ENCODE results near the gene CHST11. TPM values are rescaled to one million over a fixed set of nuclear protein-coding genes. Genes with fewer than 3 reads are reported as not detected.

The CHST11 gene
- total RNA-seq, 2 experiments from 2014 or later, result 39.3 to 45.3 TPM

GRCh38 chr12:104643093-104643818, 186.5 kb downstream of the CHST11 start:
- Mint-ChIP-seq H3K9me3 (peaks cover 7% of the 10 kb centered on the region), H3K27ac (no peak overlapping the region), H3K4me1 (ENCODE audit: low read depth) (peaks cover 20% of the 10 kb centered on the region), H3K36me3 (ENCODE audit: low read depth) (peaks cover 16% of the 10 kb centered on the region), H3K4me3 (no peak overlapping the region), H3K27me3 (ENCODE audit: low read depth) (no peaks in the 10 kb centered on the region)
- CTCF ChIA-PET, result interaction anchor here (1.0 kb wide), 1 partner anchor 407 kb away, joined by 3 read pairs; no protein-coding TSS in a partner anchor
- DNase-seq, result no peak
- intact Hi-C loops (cut with micrococcal nuclease), result loop anchor here (2.0 kb wide), 1 partner anchor 38 kb away; no protein-coding TSS in a partner anchor

DNA sequence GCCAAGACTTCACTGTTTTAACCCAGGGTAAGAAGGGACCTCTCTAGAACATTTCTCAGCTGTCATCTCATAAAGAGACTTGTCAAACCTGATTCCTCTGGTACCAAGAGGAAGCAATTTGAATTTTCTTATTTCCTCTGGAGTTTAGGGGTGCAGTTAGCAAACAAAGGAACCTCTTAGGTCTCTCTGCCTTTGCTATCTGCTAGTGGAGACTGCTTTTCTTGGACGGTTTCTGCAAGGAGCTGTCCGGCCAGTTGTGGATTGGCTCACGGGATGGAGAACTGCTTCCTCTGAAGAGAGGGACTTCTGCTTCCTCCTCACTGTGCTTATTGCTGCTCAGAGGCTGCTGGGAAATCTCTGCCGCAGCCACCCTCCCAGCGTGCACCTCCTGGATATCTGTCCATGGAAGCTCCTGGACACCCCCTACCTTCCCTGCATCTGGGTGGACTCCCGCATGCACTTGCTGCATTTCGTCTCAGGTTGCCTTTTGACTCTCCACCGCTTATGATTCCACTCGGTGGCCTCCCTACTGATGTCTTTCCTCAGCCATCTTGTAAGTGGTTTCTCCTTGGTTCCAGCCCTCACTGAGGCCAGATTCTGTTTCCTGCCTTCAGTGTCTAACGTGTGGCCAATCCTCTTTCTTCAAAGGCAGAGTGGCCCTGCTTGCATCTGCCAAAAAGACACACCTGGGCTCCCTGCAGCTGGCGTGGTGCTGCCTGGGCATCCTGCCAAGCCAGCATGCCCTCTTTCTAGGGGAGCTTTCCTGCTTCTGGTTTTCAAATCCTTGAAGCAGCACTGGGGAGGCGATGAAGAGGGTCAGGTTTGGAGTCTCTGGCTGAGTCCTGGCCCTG, 187.3 kb downstream of the CHST11 start:
- H3K4me3 Mint-ChIP-seq, result peak overlapping the region; percentile 41
- no peaks in the 10 kb centered on the region for H3K27me3 Mint-ChIP-seq (ENCODE audit: low read depth)
- peak; percentile 34 for DNase-seq
- CTCF ChIA-PET, result interaction anchor here (1.0 to 1.4 kb wide), 2 partner anchors 262 to 406 kb away, joined by 3 to 4 read pairs; no protein-coding TSS in a partner anchor
- intact Hi-C loops (cut with micrococcal nuclease), result loop anchor here (2.0 kb wide), 1 partner anchor 39 kb away; no protein-coding TSS in a partner anchor
- no peak overlapping the region for H3K27ac Mint-ChIP-seq
- peaks cover 16% of the 10 kb centered on the region for H3K36me3 Mint-ChIP-seq (ENCODE audit: low read depth)
- H3K4me1 Mint-ChIP-seq (ENCODE audit: low read depth), result peaks cover 24% of the 10 kb centered on the region
- H3K9me3 Mint-ChIP-seq, result peaks cover 7% of the 10 kb centered on the region

- Mint-ChIP-seq H3K9me3 (no peaks in the 10 kb centered on the region), H3K4me3 (no peak overlapping the region), H3K27ac (no peak overlapping the region), H3K27me3 (ENCODE audit: low read depth) (no peaks in the 10 kb centered on the region), H3K4me1 (ENCODE audit: low read depth) (peaks cover 22% of the 10 kb centered on the region), H3K36me3 (ENCODE audit: low read depth) (peaks cover 3% of the 10 kb centered on the region)
- CTCF ChIA-PET, result interaction anchor here (1.3 to 1.4 kb wide), 2 partner anchors 189 to 267 kb away, joined by 3 to 5 read pairs; no protein-coding TSS in a partner anchor
- intact Hi-C loops (cut with micrococcal nuclease), result no loop called here
- DNase-seq, result no peak
Observed at GRCh38 chr12:104648756-104649155, 192.0 kb downstream of the CHST11 start.

DNA sequence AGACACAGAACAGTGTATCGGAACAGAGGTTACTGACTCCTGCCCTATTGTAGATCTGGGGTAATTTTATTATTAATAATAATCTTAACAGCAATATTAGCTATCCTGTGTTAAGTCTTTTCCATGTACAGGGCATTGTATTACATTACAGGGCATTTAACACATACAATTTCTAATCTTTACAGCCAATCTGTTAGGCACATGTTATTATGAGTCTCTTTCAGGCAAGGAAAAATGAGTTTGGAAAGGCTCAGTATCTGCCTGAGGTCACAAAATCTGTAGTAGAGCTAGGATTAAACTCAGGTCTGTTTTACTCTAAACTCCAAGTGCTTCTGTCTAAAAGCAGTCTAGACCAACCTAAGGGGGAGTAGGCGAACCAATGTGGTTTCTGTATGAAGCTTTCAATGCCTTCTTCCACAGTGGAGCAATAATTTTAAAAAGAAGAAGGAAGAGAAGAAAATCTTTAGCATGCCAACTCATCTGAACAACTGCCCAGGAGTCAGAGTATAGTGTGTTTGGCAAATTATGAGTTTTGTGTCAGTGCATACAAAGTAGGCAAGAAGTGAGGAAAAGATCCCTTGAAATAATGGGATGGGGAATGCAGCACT, 192.6 kb downstream of the CHST11 start:
- H3K4me1 Mint-ChIP-seq (ENCODE audit: low read depth), result peaks cover 17% of the 10 kb centered on the region
- peaks cover 3% of the 10 kb centered on the region for H3K36me3 Mint-ChIP-seq (ENCODE audit: low read depth)
- no peak overlapping the region for H3K4me3 Mint-ChIP-seq
- intact Hi-C loops (cut with micrococcal nuclease), result no loop called here
- DNase-seq, result no peak
- CTCF ChIA-PET, result interaction anchor here (1.3 to 1.4 kb wide), 2 partner anchors 189 to 268 kb away, joined by 3 to 5 read pairs; no protein-coding TSS in a partner anchor
- no peaks in the 10 kb centered on the region for H3K27me3 Mint-ChIP-seq (ENCODE audit: low read depth)
- H3K27ac Mint-ChIP-seq, result no peak overlapping the region
- no peaks in the 10 kb centered on the region for H3K9me3 Mint-ChIP-seq

- peaks cover 3% of the 10 kb centered on the region for H3K36me3 Mint-ChIP-seq (ENCODE audit: low read depth)
- H3K9me3 Mint-ChIP-seq, result no peaks in the 10 kb centered on the region
- DNase-seq, result no peak
- H3K4me3 Mint-ChIP-seq, result no peak overlapping the region
- peaks cover 12% of the 10 kb centered on the region for H3K4me1 Mint-ChIP-seq (ENCODE audit: low read depth)
- no peaks in the 10 kb centered on the region for H3K27me3 Mint-ChIP-seq (ENCODE audit: low read depth)
- CTCF ChIA-PET, result interaction anchor here (1.3 to 1.4 kb wide), 2 partner anchors 190 to 268 kb away, joined by 3 to 5 read pairs; no protein-coding TSS in a partner anchor
- intact Hi-C loops (cut with micrococcal nuclease), result no loop called here
- H3K27ac Mint-ChIP-seq, result no peak overlapping the region
Observed at GRCh38 chr12:104649921-104650320, 193.2 kb downstream of the CHST11 start.

DNA sequence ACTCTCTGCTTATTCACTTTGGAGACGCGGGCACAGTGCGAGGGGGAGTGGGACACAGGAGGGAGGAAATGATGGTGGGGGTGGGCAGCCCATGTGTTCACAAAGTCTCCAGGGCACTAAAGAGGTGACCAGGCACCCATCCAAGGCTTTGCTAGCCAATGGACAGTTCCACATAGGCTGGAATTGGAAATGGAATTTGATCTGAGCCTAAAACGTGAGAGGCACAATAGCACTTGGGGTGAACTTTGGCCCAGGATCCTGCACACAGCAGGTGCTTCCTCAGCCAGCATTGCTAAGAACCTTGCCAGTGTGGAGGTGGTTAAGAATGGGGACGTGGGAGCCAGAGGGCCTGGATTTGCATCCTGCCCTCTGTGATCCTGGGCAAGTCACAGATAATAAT, 193.8 kb downstream of the CHST11 start:
- CTCF ChIA-PET, result no interaction called here
- no peak overlapping the region for H3K4me3 Mint-ChIP-seq
- DNase-seq, result no peak
- no peaks in the 10 kb centered on the region for H3K9me3 Mint-ChIP-seq
- no peak overlapping the region for H3K27ac Mint-ChIP-seq
- peaks cover 3% of the 10 kb centered on the region for H3K36me3 Mint-ChIP-seq (ENCODE audit: low read depth)
- no peaks in the 10 kb centered on the region for H3K27me3 Mint-ChIP-seq (ENCODE audit: low read depth)
- peaks cover 12% of the 10 kb centered on the region for H3K4me1 Mint-ChIP-seq (ENCODE audit: low read depth)
- intact Hi-C loops (cut with micrococcal nuclease), result no loop called here

DNA sequence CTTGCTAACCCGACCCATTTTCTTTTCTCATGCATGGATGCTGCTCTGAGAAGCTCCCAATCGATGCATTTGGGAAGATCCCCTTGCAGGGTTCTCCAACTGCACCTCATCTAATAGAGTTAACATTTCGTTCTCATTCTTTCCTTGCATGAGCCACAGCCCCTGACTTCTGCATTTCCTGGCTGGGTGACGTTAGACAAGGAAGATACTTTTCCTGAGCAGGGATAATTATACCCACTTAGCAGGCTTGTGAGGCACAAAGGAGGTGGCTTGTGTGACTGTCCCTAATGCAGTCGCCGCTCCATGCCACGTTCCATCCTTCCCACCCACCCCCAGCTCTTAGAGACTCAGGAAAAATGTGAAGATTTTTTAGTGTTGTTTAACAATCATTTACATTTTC, 195.1 kb downstream of the CHST11 start:
- DNase-seq, result no peak
- CTCF ChIA-PET, result interaction anchor here (0.6 kb wide), 1 partner anchor 775 kb away, joined by 3 read pairs; no protein-coding TSS in a partner anchor
- H3K36me3 Mint-ChIP-seq (ENCODE audit: low read depth), result no peaks in the 10 kb centered on the region
- no peaks in the 10 kb centered on the region for H3K9me3 Mint-ChIP-seq
- H3K27me3 Mint-ChIP-seq (ENCODE audit: low read depth), result no peaks in the 10 kb centered on the region
- intact Hi-C loops (cut with micrococcal nuclease), result no loop called here
- H3K4me3 Mint-ChIP-seq, result no peak overlapping the region
- peaks cover 12% of the 10 kb centered on the region for H3K4me1 Mint-ChIP-seq (ENCODE audit: low read depth)
- H3K27ac Mint-ChIP-seq, result no peak overlapping the region

DNA sequence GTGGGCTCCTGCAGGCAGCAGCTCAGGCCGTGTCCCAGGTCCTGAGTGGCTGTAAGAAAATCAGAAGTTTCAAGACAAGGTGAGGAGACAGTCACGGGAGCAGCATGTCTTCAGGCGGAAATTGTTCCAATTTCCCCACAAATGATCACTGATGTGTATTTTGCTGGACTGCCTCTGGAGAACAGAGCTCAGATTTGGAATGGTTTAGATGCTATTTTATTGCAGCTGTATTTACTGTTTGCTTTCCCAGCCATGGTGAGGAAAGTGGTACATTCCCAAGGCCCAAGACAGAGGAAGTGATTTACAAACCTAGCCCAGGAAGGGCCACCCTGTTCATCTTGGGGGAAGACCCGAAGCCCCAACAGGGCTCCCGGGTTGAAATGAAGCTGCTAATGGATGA, 195.6 kb downstream of the CHST11 start:
- no peaks in the 10 kb centered on the region for H3K36me3 Mint-ChIP-seq (ENCODE audit: low read depth)
- H3K27ac Mint-ChIP-seq, result no peak overlapping the region
- no peaks in the 10 kb centered on the region for H3K9me3 Mint-ChIP-seq
- H3K4me1 Mint-ChIP-seq (ENCODE audit: low read depth), result peaks cover 12% of the 10 kb centered on the region
- CTCF ChIA-PET, result no interaction called here
- no peak for DNase-seq
- intact Hi-C loops (cut with micrococcal nuclease), result no loop called here
- no peaks in the 10 kb centered on the region for H3K27me3 Mint-ChIP-seq (ENCODE audit: low read depth)
- H3K4me3 Mint-ChIP-seq, result no peak overlapping the region

DNA sequence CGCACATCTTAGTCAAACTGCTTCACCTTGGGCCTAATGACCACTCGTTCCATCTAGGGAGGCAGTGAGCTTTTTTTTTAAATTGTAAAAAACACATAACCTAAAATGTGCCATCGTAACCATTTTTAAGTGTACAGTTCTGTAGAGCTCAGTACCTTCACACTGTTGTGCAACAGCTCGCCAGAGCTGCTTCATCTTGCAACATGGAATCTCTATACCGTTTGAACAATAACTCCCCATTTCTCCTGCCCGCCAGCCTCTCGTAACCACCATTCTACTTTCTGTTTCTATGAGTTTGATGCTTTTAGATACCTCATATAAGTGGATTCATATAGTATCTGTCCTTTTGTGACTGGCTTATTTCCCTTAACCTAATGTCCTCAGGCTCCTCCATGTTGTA, 196.2 kb downstream of the CHST11 start:
- Mint-ChIP-seq H3K36me3 (ENCODE audit: low read depth) (no peaks in the 10 kb centered on the region), H3K4me1 (ENCODE audit: low read depth) (peaks cover 12% of the 10 kb centered on the region), H3K9me3 (no peaks in the 10 kb centered on the region), H3K4me3 (no peak overlapping the region), H3K27ac (no peak overlapping the region), H3K27me3 (ENCODE audit: low read depth) (no peaks in the 10 kb centered on the region)
- intact Hi-C loops (cut with micrococcal nuclease), result no loop called here
- no peak for DNase-seq
- CTCF ChIA-PET, result no interaction called here

- Mint-ChIP-seq H3K9me3 (no peaks in the 10 kb centered on the region), H3K27ac (no peak overlapping the region), H3K36me3 (ENCODE audit: low read depth) (no peaks in the 10 kb centered on the region), H3K27me3 (ENCODE audit: low read depth) (no peaks in the 10 kb centered on the region), H3K4me3 (no peak overlapping the region), H3K4me1 (ENCODE audit: low read depth) (peaks cover 8% of the 10 kb centered on the region)
- CTCF ChIA-PET, result interaction anchor here (0.5 to 1.2 kb wide), 7 partner anchors 8 to 368 kb away, joined by 3 to 5 read pairs (median 4); no protein-coding TSS in a partner anchor
- DNase-seq, result peak; percentile 37
- intact Hi-C loops (cut with micrococcal nuclease), result no loop called here
Observed at GRCh38 chr12:104653730-104654664, 197.2 kb downstream of the CHST11 start.
